Measurements from ENCODE around the gene SOWAHA.

GRCh38 chr5:132766806-132767055 is 46.4 kb upstream of the SOWAHA start:
- TF ChIP-seq CTCF (IDR thresholded peaks at IDR 0.05) (no peak), EZH2phosphoT487 (IDR thresholded peaks at IDR 0.05) (no peak), EZH2 (IDR thresholded peaks at IDR 0.05) (no peak)
